NOMO-1 treated with DMSO at 0.1 percent for 48 hours (cell line): ENCODE measurements around the gene MAJIN.
"Not testable (repeated sequence)": the region's sequence is repeated elsewhere in the genome, so short reads cannot be mapped to it uniquely, and the experiment has no call there.

Experiments
- DNase-seq: peaks from one replicate; lab custom pipeline; 2025; ENCODE audit not compliant: unreplicated experiment; lab: John Stamatoyannopoulos, UW

Gene MAJIN

DNA sequence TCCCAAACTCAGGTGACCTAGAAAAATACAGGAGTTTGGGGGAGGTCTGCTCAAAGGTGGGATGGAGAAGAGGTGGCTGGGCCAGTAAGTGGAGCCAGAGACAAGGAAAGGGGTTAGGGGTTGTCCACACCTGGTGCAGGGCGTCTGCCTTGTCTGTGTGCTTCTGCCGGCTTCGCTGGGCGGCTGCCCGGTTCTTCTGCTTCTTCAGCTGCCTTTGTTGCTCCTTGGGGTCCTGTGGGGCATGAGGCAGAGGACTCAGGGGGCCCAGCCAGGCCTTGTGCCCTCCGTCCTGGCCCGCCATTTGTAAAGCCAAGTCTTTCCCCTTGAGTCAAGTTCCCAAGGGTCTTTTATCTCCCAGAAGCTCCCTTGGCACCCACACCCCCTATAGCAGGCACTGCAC lies 22.4 kb upstream of the MAJIN start:
- DNase-seq = no peak

GRCh38 chr11:64990222-64990923 lies 18.5 kb upstream of the MAJIN start:
- peak; percentile 49 for DNase-seq

- DNase-seq = no peak
Observed at GRCh38 chr11:64989416-64989815, 17.5 kb upstream of the MAJIN start.

GRCh38 chr11:64987998-64988854 lies 16.3 kb upstream of the MAJIN start:
- peak; percentile 7 for DNase-seq

DNA sequence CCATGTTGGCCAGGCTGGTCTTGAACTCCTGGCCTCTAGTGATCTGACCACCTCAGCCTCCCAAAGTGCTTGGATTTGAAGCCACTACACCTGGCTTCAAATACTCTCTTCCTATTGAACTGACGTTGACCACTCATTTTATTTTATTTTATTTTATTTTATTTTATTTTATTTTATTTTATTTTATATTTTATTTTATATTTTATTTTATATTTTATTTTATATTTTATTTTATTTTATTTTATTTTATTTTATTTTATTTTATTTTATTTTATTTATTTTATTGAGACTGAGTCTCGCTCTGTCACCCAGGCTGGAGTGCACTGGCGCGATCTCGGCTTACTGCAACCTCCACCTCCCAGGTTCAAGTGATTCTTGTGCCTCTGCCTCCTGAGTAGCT lies 11.4 kb upstream of the MAJIN start:
- DNase-seq = not testable (repeated sequence)

- no peak for DNase-seq
Observed at GRCh38 chr11:64976651-64977050, 4.7 kb upstream of the MAJIN start.

DNA sequence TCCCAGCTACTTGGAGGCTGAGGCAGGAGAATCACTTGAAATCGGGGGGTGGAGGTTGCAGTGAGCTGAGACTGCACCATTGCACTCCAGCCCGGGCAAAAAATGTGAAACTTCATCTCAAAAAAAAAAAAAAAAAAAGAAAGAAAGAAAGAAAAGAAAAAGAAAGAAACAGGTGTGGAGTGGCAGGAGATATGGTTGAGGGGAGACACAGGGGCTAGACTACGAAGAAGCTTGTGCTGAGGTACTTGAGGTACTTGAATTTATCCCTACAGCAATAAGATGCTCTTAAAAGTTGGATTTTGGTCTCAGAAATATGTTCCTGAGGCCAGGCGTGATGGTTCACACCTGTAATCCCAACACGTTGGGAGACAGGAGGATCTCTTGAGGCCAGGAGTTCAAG lies 2.2 kb upstream of the MAJIN start:
- no peak for DNase-seq

GRCh38 chr11:64970731-64971151 lies 1.2 kb downstream of the MAJIN start:
- DNase-seq = no peak

DNA sequence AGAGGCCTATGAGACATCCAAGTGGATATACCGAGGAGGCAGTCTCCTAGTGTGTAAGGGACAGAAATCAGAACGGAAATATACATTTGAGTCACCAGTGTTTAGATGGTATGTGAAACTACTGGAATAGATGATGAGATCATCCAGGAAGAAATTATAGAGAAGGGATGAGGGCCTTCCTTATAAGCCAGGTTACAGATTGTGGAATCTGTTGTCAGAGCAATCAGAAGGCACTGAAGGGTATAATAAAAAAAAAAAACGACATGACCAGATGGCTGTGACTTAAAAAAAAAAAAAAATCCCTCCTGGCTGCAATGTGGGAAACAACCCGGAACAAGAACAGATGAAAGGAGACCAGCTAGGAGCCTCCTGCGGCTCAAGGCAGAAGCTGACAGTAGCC lies 2.7 kb downstream of the MAJIN start:
- no peak for DNase-seq

- no peak for DNase-seq
Observed at GRCh38 chr11:64967375-64967774, 4.5 kb downstream of the MAJIN start.

DNA sequence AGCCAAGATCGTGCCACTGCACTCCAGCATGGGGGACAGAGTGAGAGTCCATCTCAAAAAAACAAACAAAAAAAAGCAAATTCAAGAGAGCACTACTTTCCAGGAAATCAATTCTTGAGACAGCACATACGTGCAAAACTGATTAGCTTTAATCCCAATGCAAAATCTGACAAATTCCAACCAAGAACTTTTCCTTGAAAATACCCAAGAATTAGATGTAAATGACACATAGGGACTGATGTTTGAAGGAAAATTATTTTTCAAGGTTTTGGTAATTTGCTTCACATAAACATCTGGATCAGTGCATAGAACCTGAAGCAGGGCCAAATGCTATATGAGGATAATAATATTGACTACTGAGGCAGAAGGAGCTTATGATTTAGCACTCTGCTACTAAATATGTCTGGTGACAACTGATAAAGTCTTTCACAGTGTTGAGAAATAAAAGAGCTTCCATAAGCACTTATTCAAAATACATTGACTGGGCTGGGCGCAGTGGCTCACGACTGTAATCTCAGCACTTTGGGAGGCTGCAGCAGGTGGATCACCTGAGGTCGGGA lies 8.8 kb downstream of the MAJIN start:
- DNase-seq = no peak

DNA sequence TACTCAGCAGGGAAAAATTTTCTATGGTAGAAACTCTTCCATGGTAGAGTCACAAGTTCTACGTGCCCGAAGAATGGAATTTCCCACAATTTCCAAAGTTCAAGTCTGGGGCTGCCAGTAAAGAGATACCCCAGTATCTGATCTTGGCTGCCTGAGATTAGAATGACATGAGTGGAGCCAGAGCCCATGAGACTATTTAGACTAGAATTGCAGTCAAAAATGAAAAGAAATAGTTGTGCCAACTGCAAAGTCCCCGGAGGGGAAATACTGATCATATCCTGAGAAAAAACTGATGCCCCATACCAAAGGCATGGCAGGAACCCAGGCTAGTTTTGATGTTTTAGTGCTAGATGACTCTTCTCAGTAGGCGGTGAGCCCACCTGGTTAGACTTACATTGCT lies 11.2 kb downstream of the MAJIN start:
- no peak for DNase-seq

- DNase-seq = no peak
Observed at GRCh38 chr11:64959498-64959897, 12.4 kb downstream of the MAJIN start.

GRCh38 chr11:64954201-64954600 lies 17.7 kb downstream of the MAJIN start:
- no peak for DNase-seq

DNA sequence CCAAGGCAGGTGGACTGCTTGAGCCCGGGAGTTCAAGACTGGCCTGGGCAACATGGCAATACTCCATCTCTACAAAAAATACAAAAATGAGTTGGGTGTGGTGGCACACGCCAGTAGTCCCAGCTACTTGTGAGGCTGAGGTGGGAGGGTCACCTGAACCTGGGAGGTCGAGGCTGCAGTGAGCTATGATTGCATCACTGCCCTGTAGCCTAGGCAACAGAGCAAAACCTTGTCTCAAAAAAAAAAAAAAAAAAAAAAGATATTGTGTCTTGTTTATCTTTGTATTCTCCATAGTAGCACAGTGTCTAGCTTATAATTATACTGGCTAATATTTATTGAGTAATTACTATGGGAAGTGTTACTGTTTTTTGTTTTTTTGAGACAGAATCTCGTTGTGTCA lies 20.4 kb downstream of the MAJIN start:
- DNase-seq = no peak

DNA sequence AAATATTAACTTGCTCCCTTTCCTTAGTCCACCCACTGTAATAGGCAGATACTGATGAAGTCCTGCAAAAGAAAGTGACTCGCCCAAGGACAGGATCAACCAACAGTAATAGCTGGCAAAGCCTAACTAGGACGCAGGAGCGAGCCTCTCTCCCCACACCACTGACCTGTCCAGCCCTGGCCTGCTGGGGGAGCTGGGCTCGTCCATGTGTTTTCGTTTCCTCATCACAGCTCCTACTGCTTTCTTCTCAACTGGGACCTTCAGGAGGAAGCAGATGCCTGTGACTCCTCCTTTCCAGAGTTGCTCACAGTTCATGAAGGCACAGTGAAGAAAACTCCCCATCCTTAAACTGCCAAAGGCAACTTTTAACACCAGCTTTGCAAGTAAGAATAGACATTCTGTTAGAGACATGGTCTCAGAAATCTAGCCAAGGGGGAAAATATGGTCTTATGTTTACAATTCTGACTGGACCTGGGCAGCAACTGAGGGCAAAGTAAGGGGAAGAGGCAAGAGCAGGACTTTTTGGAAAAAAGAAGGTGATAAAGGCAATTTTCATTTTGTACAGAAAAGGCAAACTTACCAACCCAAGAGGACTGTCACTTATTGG lies 24.6 kb downstream of the MAJIN start:
- no peak for DNase-seq

DNA sequence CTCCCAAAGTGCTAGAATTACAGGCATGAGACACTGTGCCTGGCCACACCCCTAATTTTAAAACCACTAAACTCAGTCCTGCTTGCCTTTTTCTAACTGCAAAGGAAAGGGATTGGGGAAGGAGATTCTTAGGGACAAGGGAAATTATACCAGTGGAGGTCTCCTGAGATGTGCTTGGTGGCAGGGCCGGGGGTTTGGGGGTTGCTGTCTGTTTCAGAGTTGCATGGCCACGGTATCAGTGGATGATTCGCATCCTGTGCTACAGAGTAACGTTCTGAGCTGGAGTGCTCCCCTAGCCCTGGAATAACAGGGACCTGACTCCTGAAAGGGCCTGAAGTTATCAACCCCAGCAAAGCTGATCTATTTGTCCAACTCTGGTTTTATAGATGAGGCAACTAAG lies 35.4 kb downstream of the MAJIN start:
- no peak for DNase-seq

GRCh38 chr11:64935359-64936081 lies 36.4 kb downstream of the MAJIN start, which contains the start of gene GPHA2:
TSS of gene GPHA2 (minus strand) at chr11:64935893. CDS start at chr11:64935460, 433 bp downstream.
- DNase-seq = no peak

GRCh38 chr11:64934682-64935358 lies 37.1 kb downstream of the MAJIN start:
- DNase-seq = no peak

GRCh38 chr11:64933935-64934681 lies 37.8 kb downstream of the MAJIN start:
- DNase-seq = peak; percentile 16
